LNCAP (cell line): ENCODE measurements around the gene APBB1IP.

Source experiments
- TF ChIP-seq, protein P1 (sequence below): fragments of 450-650 bp; IDR thresholded peaks from 2 replicates; pipeline ENCODE4 v1.5.1; 2017; ENCODE audit warnings: mild to moderate bottlenecking

APBB1IP gene

DNA sequence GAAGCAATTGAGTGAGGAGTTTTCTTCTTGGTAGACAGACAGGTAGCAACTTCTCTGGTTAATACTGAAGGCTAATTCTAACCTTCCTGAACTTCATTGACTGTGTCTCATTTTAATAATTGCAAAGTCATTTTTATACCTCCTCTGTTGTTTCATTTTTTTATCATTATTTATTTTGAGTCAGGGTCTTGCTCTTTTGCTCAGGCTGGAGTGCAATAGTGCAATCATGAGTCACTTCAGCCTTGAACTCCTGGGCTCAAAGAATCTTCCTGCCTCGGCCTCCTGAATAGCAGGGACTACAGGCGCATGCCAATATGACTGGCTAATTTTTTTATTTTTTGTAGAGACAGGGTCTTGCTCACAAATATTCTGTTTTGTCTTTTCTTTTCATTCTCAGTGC is 45.4 kb downstream of the APBB1IP start:
- TF ChIP-seq, protein P1, sequence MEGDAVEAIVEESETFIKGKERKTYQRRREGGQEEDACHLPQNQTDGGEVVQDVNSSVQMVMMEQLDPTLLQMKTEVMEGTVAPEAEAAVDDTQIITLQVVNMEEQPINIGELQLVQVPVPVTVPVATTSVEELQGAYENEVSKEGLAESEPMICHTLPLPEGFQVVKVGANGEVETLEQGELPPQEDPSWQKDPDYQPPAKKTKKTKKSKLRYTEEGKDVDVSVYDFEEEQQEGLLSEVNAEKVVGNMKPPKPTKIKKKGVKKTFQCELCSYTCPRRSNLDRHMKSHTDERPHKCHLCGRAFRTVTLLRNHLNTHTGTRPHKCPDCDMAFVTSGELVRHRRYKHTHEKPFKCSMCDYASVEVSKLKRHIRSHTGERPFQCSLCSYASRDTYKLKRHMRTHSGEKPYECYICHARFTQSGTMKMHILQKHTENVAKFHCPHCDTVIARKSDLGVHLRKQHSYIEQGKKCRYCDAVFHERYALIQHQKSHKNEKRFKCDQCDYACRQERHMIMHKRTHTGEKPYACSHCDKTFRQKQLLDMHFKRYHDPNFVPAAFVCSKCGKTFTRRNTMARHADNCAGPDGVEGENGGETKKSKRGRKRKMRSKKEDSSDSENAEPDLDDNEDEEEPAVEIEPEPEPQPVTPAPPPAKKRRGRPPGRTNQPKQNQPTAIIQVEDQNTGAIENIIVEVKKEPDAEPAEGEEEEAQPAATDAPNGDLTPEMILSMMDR: no peak

DNA sequence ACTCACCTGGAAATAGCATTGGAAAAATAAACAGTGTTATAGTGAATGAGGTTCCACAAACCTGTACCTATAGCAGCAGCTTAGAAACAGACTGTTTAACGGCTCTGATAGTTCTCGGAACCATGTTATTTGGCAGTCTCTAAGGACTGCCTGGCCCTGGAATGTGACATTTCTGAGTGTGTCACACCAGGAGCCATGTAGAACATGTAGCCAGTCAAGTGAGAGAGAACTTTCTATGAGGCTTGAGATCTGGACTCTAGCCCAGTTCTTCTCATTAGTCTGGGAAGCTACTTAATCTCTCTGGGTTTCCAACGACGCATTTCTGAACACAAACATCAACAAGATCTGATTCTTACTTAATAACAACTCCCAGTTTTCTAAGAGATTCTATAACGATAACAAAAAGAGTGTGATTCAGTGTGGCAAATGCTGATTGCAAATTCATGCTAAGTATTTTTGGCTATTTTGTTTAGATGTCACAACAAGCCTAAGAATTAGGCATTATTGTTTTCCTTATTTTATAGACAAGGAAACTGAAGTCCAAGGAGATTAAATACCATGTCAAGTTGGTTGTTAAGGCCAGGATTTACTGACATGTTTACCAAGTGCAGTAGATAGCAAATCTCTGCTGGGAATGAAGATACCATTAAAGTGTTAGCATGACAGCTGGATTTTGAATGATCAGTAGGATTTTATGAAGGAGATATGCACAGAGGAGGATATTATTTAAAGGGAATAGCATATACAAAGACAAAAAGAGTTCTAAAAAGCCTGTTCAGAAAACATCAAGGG is 47.2 kb downstream of the APBB1IP start:
- TF ChIP-seq, protein P1: no peak

GRCh38 chr10:26486304-26486703 is 48.2 kb downstream of the APBB1IP start:
- TF ChIP-seq, protein P1: no peak

- TF ChIP-seq, protein P1: no peak
Measured at GRCh38 chr10:26486990-26487850, 49.1 kb downstream of the APBB1IP start.

DNA sequence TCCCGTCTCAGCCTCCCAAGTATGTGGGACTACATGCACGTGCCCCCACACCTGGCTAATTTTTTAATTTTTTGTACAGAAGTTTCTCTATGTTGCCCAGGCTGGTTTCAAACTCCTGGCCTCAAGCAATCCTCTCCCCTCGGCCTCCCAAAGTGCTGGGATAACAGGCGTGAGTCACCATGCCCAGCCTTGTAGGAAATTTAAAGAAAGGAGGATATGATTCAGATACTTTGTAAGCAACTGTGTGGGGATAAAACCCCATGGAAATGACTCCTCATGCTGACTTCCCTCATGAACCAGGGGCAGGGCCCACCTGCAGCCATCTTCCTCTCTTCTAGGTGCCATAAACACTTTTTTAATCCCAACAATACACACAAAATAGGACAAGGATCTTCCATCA is 50.2 kb downstream of the APBB1IP start:
- TF ChIP-seq, protein P1: no peak

DNA sequence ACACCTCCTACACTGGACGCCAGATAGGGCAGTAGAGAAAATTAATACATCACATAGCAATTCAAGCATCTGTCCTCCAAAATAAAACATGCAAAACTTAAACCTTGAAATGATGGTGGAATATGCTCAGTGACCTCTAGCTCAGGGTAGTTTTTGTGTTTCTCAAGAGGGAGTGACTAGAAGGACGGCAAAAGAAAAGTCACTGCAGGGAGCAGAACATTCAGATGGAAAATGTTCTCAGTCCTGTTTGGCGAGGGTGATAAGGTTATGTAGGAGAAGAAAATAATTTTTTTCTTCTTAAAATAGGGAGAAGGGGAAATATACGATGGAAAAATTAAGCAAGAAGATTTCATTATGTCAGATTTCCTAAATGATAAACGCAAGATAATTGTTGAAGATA is 50.9 kb downstream of the APBB1IP start:
- TF ChIP-seq, protein P1: no peak

- TF ChIP-seq, protein P1: no peak
Measured at GRCh38 chr10:26491276-26491675, 53.1 kb downstream of the APBB1IP start.
